DND-41 (cell line): ENCODE data around the gene VTI1A.

ENCODE experiments used
- EZH2 ChIP-seq: IDR thresholded peaks from 3 replicates; pipeline ENCODE4 v1.6.1; 2012; ENCODE audit warnings: borderline replicate concordance, low read depth, mild to moderate bottlenecking, moderate library complexity, low read length, inconsistent platforms; ENCODE audit not compliant: severe bottlenecking
- TF ChIP-seq, protein P1 (sequence below): IDR thresholded peaks from 2 replicates; pipeline ENCODE4 v1.5.1; 2012; ENCODE audit warnings: borderline replicate concordance, low read length, moderate library complexity, mild to moderate bottlenecking; ENCODE audit not compliant: poor library complexity, severe bottlenecking; ENCODE audit errors: extremely low read depth

DNA sequence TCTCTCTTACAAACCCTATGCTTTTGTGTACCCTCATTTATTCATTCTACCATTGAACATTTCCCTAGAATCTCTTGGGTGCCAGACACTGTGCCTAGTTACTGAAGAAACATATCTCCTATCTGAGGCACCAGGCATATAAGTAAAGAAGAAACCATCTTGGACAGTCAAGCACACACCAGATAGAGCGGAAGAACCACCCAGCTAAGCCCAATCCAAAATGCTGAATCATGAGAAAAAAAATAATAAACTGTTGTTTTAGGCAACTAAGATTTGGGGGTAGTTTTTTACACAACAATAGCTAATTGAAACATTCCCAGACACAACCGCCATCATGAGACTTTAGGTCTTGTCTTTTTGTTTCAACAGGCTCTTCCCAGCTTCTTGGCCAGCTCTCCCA, 400.8 kb downstream of the VTI1A start:
- TF ChIP-seq, protein P1, sequence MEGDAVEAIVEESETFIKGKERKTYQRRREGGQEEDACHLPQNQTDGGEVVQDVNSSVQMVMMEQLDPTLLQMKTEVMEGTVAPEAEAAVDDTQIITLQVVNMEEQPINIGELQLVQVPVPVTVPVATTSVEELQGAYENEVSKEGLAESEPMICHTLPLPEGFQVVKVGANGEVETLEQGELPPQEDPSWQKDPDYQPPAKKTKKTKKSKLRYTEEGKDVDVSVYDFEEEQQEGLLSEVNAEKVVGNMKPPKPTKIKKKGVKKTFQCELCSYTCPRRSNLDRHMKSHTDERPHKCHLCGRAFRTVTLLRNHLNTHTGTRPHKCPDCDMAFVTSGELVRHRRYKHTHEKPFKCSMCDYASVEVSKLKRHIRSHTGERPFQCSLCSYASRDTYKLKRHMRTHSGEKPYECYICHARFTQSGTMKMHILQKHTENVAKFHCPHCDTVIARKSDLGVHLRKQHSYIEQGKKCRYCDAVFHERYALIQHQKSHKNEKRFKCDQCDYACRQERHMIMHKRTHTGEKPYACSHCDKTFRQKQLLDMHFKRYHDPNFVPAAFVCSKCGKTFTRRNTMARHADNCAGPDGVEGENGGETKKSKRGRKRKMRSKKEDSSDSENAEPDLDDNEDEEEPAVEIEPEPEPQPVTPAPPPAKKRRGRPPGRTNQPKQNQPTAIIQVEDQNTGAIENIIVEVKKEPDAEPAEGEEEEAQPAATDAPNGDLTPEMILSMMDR, result no peak
- TF ChIP-seq EZH2, result no peak
